Hematopoietic multipotent progenitor cell treated with erythropoietin and hydrocortisone succinate and interleukin-3 and kit ligand, for 6 days (in vitro differentiated cells): ENCODE measurements around the gene LY9.

ENCODE experiments used
- DNase-seq: peaks from one replicate; pipeline ENCODE4 v3.0.0-alpha.2; 2015

The LY9 gene, protein sequence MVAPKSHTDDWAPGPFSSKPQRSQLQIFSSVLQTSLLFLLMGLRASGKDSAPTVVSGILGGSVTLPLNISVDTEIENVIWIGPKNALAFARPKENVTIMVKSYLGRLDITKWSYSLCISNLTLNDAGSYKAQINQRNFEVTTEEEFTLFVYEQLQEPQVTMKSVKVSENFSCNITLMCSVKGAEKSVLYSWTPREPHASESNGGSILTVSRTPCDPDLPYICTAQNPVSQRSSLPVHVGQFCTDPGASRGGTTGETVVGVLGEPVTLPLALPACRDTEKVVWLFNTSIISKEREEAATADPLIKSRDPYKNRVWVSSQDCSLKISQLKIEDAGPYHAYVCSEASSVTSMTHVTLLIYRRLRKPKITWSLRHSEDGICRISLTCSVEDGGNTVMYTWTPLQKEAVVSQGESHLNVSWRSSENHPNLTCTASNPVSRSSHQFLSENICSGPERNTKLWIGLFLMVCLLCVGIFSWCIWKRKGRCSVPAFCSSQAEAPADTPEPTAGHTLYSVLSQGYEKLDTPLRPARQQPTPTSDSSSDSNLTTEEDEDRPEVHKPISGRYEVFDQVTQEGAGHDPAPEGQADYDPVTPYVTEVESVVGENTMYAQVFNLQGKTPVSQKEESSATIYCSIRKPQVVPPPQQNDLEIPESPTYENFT

GRCh38 chr1:160795951-160796383 lies at the start of gene LY9:
LY9 (plus strand) TSS chr1:160796174; CDS start chr1:160796188, 14 bp downstream.
- no peak for DNase-seq

GRCh38 chr1:160746836-160747500 lies 49.0 kb upstream of the LY9 start:
- DNase-seq = no peak

DNA sequence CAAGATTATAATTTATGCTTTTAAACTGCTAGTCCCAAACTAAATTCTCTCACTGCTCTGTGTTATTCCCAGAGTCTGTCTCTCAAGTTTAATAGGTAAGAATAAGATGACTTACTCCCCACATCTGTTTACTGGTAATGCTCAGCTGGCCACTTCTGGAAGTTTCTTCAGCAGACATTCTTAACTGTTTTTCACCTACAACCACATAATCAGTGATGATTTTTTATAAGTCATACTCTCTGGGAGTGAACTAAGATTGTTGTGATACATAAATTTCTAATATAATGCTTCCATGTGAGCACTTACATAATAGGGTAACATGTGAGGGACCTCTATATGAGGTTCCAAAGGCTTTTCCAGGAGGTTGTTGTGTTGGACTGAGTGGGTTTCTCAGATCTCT lies 48.3 kb upstream of the LY9 start:
- DNase-seq = no peak

- DNase-seq = peak; percentile 33
Observed at GRCh38 chr1:160748181-160748877, 47.6 kb upstream of the LY9 start.

GRCh38 chr1:160748878-160749269 lies 47.1 kb upstream of the LY9 start:
- DNase-seq = peak; percentile 38

DNA sequence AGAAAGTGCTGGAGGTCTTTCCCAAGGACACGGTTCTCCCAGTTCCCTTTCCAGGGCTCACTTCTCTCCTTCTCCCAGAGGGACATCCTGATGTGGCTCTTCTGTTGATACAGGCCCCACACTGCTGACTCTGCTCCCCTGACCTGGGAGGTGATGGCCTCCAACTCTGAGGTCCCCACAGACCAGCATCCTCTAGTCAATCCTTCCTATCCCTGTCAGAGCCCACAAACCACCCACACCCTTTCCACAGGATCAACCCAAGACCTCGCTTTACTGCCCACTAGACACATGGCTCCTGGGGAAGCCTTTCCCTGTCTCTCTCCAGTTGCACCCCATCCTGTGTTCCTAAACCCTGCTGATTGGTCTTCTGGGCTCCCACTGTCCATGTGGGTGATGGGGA lies 45.4 kb upstream of the LY9 start:
- DNase-seq = no peak

DNA sequence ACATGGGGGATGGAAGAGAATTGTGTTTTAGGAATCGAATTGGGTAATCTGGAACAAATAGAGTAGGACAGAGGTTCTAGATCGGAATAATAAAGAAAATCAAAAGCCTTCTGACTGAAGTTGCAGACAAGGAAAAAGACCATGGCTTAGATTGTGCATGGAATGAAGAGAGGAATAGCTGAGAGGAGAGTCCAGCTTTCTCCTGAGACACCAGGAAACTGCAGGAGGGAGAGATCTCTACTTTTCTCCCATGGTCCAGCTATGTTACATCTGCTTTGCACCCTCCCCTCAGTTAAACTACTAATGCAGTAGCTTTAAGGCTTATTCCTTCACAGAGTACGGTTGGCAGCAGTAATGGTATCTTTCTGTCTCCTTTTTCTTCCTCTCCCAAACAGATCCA lies 43.6 kb upstream of the LY9 start:
- DNase-seq = no peak

- no peak for DNase-seq
Observed at GRCh38 chr1:160752924-160753323, 43.0 kb upstream of the LY9 start.

- DNase-seq = no peak
Observed at GRCh38 chr1:160753594-160753993, 42.4 kb upstream of the LY9 start.

DNA sequence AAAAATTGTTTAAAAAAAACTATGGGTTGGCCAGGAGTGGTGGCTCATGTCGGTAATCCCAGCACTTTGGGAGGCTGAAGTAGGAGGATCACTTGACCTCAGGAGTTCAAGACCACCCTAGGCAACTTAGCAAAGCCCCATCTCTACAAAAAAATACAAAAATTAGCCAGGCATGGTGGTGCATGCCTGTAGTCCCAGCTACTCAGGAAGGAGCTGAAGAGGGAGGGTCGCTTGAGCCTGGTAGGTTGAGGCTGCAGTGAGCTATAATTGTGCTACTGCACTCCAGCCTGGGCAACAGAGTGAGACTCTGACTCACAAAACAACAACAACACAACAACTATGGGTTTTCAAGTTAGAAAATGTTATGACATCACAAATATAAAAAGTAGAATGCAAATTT lies 40.5 kb upstream of the LY9 start:
- no peak for DNase-seq

GRCh38 chr1:160755911-160756848 lies 39.8 kb upstream of the LY9 start:
- DNase-seq = no peak

GRCh38 chr1:160756849-160757201 lies 39.1 kb upstream of the LY9 start:
- no peak for DNase-seq

- DNase-seq = no peak
Observed at GRCh38 chr1:160758521-160758920, 37.5 kb upstream of the LY9 start.

DNA sequence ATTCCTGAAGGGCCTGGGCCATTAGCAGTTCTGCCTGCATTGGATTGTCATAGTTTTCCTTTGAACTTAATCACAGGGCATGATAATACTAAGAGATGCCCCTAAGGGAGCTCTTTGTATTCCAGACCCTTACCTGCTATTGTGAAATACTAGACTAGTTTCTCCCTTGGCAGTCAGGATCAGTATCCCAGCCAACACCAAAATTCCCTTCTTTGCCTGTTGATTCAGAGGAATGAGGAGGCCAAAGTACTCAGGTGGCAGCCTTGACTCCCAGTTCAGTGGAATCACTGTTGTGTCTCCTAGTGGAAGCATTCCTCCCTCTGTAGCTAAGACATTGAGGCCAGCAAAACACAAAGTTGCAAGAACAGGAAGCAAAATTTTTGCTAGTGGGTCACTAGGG lies 36.2 kb upstream of the LY9 start:
- DNase-seq = no peak

- DNase-seq = no peak
Observed at GRCh38 chr1:160761046-160761445, 34.9 kb upstream of the LY9 start.

DNA sequence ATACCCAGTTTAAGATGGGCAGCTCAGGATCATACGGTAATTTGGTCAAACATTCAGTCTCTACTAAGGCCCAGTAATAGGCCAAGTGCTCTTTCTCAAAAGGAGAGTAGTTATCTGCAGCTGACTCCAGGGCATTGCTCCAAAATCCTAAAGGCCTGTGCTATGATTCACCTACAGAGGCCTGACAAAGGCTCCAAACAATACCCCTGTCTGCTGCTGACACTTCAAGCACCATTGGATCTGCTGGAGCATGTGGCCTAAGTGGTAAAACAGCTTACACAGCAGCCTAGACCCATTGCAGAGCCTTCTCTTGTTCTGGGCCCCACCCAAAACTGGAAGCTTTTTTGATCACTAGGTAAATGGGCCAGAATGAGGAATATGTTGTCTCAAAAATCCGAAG lies 34.1 kb upstream of the LY9 start:
- no peak for DNase-seq

DNA sequence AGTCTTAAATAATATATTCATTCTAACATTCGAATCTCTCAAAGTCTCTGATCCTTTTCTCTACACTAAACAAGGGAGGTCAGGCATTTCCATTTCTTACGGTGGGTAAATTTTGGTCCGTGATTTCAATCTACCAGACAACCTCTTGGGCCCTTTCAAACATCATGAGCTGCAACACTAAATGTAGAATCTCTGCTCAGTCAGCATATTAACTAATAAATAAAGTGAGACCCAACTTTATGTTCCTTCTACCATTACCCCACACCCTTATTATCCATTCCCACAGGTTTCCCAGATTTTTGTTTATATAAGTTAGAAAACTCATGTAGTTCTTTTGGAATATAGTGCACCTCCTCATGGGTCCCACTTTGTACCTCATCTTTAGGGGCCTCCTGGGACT lies 32.0 kb upstream of the LY9 start:
- DNase-seq = no peak

DNA sequence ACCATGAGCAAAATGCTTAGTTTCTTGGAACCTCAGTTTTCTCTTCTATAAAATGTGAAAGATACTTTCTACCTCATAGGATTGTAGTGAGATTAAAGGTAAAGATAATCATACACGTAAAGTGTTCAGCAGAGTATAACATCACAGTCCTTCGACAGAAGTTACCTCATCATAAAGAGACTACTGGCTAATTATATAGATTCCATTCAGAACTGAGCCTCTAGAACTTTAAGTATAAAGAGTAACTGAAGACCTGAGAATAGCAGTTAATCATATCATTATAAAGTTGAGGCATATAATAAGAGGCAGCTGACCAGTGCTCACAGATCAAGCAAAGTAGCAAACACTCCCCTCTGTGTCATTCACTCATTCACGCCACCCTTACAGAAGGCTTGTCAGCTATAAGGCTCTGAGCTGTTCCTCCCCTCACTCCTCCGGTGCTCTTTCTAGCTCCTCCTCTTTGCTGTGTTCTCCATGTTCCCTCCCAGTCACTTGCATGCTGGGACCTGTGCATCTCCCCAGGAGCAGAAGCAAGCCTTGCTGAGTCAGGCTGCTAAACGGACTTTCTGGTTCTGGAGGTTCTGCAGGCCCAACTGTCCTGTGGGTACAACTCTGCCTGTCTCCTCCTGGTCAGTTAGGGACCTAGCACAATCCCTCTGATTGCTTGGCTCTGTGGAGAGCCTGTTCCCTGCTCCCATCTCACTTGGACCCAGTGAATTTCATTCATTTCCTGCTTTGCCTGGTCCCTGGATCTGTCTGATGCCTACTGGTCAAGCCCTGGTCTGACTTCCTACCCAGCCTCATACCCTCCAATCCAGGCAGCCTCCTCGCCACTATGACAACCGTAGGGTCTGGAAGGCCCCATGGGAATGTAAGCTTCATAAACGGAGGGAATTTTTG lies 28.3 kb upstream of the LY9 start:
- DNase-seq = no peak

GRCh38 chr1:160768295-160768657 lies 27.7 kb upstream of the LY9 start:
- DNase-seq = peak; percentile 80

DNA sequence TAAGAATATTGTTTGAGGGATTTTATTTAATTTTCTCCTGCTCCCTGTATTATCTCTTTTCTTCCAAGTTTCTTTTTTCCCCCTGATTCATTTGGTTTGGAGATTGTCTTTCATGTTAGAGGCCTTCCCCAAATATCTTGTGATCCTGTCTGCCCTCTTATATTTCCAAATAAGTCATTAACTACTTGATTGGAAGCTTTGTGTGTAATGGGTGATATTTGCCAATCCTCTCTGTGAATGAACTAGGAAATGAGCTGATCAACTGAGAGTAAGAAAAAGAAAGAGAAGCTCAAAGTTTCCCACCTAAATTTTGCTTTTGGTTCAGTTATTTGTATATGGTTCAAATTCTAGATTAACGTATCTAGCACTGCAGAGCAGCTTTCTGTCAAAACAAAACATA lies 23.6 kb upstream of the LY9 start:
- no peak for DNase-seq

DNA sequence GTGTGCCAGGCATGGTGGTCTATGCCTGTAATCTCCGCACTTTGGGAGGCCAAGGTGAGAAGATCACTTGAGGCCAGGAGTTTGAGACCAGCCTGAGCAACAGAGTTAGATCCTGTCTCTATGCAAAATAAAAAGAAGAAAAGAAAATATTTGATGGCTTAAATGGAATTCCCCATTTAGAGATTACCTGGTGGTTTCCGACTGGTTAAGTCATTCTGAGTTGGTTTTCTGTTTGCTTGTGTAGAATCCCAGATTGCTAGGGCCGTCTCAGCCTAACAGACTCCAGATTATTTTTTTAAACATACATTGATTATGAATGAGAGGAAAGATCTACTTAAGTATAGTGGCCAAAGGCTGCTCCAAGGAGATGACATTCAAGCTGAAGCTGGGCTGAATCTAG lies 22.9 kb upstream of the LY9 start:
- DNase-seq = no peak
